ENCODE results near the gene NIP7.

NIP7 gene

GRCh38 chr16:69373019-69373418 is 33.4 kb downstream of the NIP7 start:
- H3K4me3 ChIP-seq (ENCODE audit: low read length): no peak overlapping the region
- no peak for TF ChIP-seq CTCF (conservative IDR thresholded peaks at IDR 0.05; ENCODE audit: low read length)
- no peak for DNase-seq (ENCODE audit: low read depth)

GRCh38 chr16:69376393-69377059 is 37.0 kb downstream of the NIP7 start:
- no peak overlapping the region for H3K4me3 ChIP-seq (ENCODE audit: low read length)
- no peak for DNase-seq (ENCODE audit: low read depth)
- TF ChIP-seq CTCF (conservative IDR thresholded peaks at IDR 0.05; ENCODE audit: low read length): no peak

GRCh38 chr16:69378036-69378435 is 38.5 kb downstream of the NIP7 start:
- no peak for TF ChIP-seq CTCF (conservative IDR thresholded peaks at IDR 0.05; ENCODE audit: low read length)
- DNase-seq (ENCODE audit: low read depth): no peak
- no peak overlapping the region for H3K4me3 ChIP-seq (ENCODE audit: low read length)

- no peak overlapping the region for H3K4me3 ChIP-seq (ENCODE audit: low read length)
- TF ChIP-seq CTCF (conservative IDR thresholded peaks at IDR 0.05; ENCODE audit: low read length): no peak
- no peak for DNase-seq (ENCODE audit: low read depth)
Measured at GRCh38 chr16:69378760-69379159, 39.2 kb downstream of the NIP7 start.

- DNase-seq (ENCODE audit: low read depth): no peak
- H3K4me3 ChIP-seq (ENCODE audit: low read length): no peak overlapping the region
- no peak for TF ChIP-seq CTCF (conservative IDR thresholded peaks at IDR 0.05; ENCODE audit: low read length)
Measured at GRCh38 chr16:69381231-69381630, 41.7 kb downstream of the NIP7 start.

- no peak for TF ChIP-seq CTCF (conservative IDR thresholded peaks at IDR 0.05; ENCODE audit: low read length)
- DNase-seq (ENCODE audit: low read depth): no peak
- H3K4me3 ChIP-seq (ENCODE audit: low read length): no peak overlapping the region
Measured at GRCh38 chr16:69382421-69382820, 42.8 kb downstream of the NIP7 start.

- H3K4me3 ChIP-seq (ENCODE audit: low read length): peak overlapping the region; percentile 84
- DNase-seq (ENCODE audit: low read depth): no peak
- no peak for TF ChIP-seq CTCF (conservative IDR thresholded peaks at IDR 0.05; ENCODE audit: low read length)
Measured at GRCh38 chr16:69384974-69385373, 45.4 kb downstream of the NIP7 start.

Data from AG10803 (cell line).